COLO668 (cell line): ENCODE results near the gene PCDHGC4.

ENCODE experiments used
- DNase-seq: peaks from one replicate; lab custom pipeline; 2025; ENCODE audit not compliant: unreplicated experiment; lab: John Stamatoyannopoulos, UW

Gene PCDHGC4

GRCh38 chr5:141484641-141485311 lies at the start of gene PCDHGC4:
Gene PCDHGC4, plus strand, starts transcription at chr5:141485030. Its CDS starts 144 bp downstream, at chr5:141485174.
- DNase-seq: no peak

GRCh38 chr5:141437221-141437620 lies 47.6 kb upstream of the PCDHGC4 start:
- no peak for DNase-seq

- DNase-seq: no peak
These were observed 45.3 kb upstream of the PCDHGC4 start for GRCh38 chr5:141439411-141440141.

- no peak for DNase-seq
These were observed 44.5 kb upstream of the PCDHGC4 start for GRCh38 chr5:141440341-141440740.

- DNase-seq: no peak
These were observed 43.2 kb upstream of the PCDHGC4 start for GRCh38 chr5:141441571-141442170.

- no peak for DNase-seq
These were observed 19.5 kb upstream of the PCDHGC4 start for GRCh38 chr5:141465351-141465750.

- DNase-seq: peak; percentile 47
These were observed 9.2 kb upstream of the PCDHGC4 start, which contains the start of gene PCDHGC3 for GRCh38 chr5:141475625-141476131. Gene PCDHGC3, plus strand, starts transcription at chr5:141475966. Its CDS starts 151 bp downstream, at chr5:141476117.

GRCh38 chr5:141476132-141476911 lies 8.5 kb upstream of the PCDHGC4 start:
- DNase-seq: peak; percentile 43

- no peak for DNase-seq
These were observed 7.7 kb upstream of the PCDHGC4 start for GRCh38 chr5:141477044-141477575.

- no peak for DNase-seq
These were observed 7.0 kb upstream of the PCDHGC4 start for GRCh38 chr5:141477815-141478214.

- peak; percentile 66 for DNase-seq
These were observed 6.4 kb upstream of the PCDHGC4 start for GRCh38 chr5:141478321-141478945.

GRCh38 chr5:141479776-141480175 lies 5.1 kb upstream of the PCDHGC4 start:
- DNase-seq: no peak

GRCh38 chr5:141483902-141484301 lies 928 bp upstream of the PCDHGC4 start:
- DNase-seq: no peak

- no peak for DNase-seq
These were observed 555 bp upstream of the PCDHGC4 start for GRCh38 chr5:141484310-141484640.

- no peak for DNase-seq
These were observed 658 bp downstream of the PCDHGC4 start for GRCh38 chr5:141485321-141486055.

GRCh38 chr5:141486091-141486490 lies 1.3 kb downstream of the PCDHGC4 start:
- DNase-seq: no peak

GRCh38 chr5:141487131-141487530 lies 2.3 kb downstream of the PCDHGC4 start:
- DNase-seq: no peak

- DNase-seq: no peak
These were observed 4.0 kb downstream of the PCDHGC4 start, which contains the start of gene PCDHGC5 for GRCh38 chr5:141488591-141489561. Gene PCDHGC5, plus strand, starts transcription at chr5:141489081. Its CDS starts 160 bp downstream, at chr5:141489241.
